Astrocyte (in vitro differentiated cells and primary cell): ENCODE measurements around the gene GSTCD.

Experiments
- EZH2 ChIP-seq: IDR thresholded peaks from 2 replicates; pipeline ENCODE4 v1.6.1; 2012; ENCODE audit warnings: mild to moderate bottlenecking, low read length, inconsistent platforms; ENCODE audit not compliant: insufficient read depth
- TF ChIP-seq, protein P1 (sequence below): IDR thresholded peaks from 2 replicates; pipeline ENCODE4 v1.5.1; 2011; ENCODE audit warnings: low read depth, mild to moderate bottlenecking, inconsistent platforms, low read length, moderate library complexity; ENCODE audit not compliant: insufficient read depth

GRCh38 chr4:105710678-105711077 is 2.1 kb downstream of the GSTCD start:
- TF ChIP-seq, protein P1, sequence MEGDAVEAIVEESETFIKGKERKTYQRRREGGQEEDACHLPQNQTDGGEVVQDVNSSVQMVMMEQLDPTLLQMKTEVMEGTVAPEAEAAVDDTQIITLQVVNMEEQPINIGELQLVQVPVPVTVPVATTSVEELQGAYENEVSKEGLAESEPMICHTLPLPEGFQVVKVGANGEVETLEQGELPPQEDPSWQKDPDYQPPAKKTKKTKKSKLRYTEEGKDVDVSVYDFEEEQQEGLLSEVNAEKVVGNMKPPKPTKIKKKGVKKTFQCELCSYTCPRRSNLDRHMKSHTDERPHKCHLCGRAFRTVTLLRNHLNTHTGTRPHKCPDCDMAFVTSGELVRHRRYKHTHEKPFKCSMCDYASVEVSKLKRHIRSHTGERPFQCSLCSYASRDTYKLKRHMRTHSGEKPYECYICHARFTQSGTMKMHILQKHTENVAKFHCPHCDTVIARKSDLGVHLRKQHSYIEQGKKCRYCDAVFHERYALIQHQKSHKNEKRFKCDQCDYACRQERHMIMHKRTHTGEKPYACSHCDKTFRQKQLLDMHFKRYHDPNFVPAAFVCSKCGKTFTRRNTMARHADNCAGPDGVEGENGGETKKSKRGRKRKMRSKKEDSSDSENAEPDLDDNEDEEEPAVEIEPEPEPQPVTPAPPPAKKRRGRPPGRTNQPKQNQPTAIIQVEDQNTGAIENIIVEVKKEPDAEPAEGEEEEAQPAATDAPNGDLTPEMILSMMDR = no peak
- no peak for TF ChIP-seq EZH2
